ENCODE data around the gene DAGLB.

DAGLB gene

GRCh38 chr7:6367701-6368211, 80.0 kb downstream of the DAGLB start:
- DNase-seq (ENCODE audit: low spot score): no peak

GRCh38 chr7:6365451-6365850, 82.3 kb downstream of the DAGLB start:
- no peak for DNase-seq (ENCODE audit: low spot score)

DNA sequence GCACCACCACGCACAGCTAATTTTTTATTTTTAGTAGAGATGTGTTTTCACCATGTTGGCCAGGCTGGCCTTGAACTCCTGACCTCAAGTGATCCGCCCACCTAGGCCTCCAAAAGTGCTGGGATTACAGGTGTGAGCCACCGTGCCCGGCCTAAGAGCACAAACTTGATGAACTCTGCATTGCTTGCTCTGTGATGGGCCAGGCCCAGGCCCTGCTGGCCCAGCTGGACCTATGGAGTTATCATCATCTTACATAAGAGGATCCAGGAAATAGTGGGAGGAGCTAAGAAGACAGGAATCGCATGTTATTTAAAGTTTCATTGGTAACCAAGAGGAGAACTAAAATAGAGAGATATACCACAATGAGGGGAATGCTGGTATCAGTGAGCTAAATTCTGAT, 86.9 kb downstream of the DAGLB start:
- no peak for DNase-seq (ENCODE audit: low spot score)

DNA sequence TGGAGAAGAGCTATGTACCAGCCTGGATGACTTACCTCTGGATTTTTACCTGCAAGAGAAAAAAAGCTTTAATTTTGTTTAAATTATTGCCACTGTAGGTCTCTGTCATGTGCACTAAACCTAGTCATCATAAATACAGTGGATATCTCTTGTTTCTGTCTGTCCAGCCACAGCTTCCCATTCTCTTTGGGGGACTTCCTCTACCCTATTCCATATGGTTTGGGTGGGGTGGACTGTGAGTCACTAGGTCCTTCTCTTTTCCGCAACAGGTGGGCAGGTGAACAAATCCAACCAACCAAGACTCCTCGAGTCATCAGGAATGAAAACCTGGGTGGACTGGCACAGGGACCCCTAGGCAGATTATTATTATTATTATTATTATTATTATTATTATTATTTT, 88.0 kb downstream of the DAGLB start:
- DNase-seq (ENCODE audit: low spot score): no peak

Measured in Ammon's horn (tissue), 1 donor.